Activated CD8-positive, alpha-beta memory T cell treated with anti-CD3 and anti-CD28 coated beads, Interleukin-2, amount 50 U/mL, for 1 hour (primary cell): Measurements from ENCODE around the gene CPXM1.
"Not testable (repeated sequence)": the region's sequence is repeated elsewhere in the genome, so short reads cannot be mapped to it uniquely, and the experiment has no call there.

Source experiments
- DNase-seq: peaks from one replicate; pipeline ENCODE4 v3.0.0-alpha.2; 2020; ENCODE audit errors: extremely low read depth

Gene CPXM1

DNA sequence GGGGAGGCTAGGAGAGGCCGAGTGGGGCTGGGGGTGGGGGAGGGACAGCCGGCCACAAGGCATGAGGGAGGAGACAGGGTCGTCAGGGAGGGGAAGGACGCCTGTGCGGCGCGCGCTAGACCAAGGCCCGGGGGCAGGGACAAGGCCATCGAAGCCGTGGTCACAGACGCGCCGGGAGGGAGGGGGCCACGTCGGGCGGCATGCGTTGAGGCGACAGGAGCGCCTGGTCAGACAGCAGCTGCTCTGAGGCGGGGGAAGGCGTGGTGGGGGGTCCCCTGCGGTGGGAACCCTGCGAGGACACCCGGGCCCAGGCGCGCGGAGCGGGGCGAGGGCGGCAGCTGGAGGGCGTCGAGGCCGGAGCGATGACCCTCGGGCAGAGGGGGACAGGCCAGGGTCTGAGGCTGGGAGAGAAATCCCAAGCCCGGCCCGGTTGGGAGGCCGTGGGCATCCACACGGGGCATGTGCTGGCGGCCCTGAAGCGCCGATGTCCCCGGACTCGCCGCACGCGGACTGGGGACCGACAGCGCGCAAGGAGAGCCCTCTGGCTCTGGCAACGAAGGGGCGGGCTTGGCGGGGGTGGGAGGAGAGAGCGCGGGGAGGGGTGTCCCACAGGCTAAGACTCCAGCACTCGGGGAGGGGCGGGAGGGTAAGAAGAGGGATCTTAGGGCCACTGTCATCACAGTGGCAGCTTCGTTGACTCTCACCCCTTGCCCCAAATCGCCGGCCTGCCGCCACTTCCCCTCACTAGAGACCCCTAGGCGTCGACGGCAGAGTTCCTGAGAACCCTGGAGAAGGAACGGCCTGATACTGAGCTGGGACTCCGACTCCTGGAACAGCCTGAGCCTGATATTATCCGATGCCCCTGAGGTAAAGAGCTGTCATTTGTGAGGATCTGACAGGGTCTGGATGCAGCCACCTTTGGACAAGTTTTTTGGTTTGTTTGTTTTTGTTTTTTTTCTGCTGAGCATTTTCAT, 20.8 kb upstream of the CPXM1 start:
- DNase-seq: no peak

DNA sequence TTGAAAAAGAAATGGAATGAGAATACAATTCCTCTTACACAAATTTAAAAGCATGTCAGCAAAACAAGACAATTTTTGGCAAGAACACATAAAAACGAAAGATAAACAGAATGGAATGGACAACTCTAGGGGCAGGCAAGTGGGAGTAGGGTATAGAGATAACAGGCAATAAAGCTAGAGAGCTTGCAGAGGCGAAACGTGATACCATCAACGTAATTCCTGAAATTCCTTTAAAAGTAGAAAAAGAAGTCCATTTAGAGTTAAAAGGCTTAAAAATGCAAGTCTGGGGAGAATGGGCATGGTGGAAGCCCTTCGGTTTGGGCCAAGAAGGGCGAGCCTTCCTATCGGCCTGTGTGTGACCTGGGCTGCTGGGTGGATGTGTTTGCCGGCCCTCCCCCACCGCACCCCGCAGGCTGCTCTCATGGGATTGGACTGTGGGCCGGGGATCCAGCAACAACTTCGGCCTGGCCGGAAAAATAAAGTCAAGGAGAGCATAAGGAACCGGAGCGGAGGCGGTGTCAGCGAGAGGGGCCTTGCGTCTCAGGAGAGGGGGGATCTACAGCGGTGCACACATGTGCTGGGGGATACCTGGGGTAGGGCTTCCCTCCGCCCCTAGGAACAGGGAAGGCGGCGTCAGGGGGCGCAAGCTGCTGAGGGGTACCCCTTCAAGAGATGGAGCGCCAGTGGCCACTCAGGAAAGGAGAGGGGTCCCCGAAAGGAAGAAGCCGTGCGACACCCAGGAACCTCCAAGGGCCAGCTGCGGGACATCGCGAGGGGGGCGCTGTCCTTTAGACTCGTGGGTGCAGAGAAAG, 19.9 kb upstream of the CPXM1 start:
- no peak for DNase-seq

DNA sequence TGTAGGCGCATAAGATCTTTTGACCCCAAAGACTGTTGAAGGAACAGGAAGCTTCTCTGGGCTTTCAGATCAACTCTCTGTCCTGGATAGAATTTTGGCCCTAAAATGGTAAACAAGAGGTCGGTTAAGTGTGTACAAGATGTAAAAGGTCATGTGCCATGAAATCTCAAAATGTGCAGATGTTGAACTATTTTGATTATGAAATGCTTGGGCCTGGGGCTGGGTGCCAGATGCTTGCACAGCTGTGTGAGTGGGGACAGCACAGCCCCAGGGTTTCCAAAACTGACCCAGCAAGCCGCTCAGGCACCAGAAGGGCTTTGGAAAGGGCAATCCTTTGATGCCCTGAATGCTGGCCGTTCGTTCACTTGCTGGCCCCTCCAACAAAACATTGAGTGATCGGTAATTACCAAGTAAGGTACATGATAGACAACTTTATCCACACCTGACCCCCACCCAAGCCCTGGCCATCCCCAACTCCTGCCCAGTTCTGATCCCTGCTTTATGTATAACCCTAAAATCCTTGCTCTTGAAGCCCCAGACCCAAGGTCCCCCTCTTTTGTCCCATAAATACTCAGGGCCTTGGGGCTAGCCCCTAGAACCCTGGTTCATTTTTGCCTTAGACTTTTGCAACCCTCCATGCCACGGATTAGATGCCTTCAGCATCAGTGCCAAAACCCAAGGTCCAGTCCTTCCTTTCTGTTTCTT, 17.6 kb upstream of the CPXM1 start:
- DNase-seq: no peak

DNA sequence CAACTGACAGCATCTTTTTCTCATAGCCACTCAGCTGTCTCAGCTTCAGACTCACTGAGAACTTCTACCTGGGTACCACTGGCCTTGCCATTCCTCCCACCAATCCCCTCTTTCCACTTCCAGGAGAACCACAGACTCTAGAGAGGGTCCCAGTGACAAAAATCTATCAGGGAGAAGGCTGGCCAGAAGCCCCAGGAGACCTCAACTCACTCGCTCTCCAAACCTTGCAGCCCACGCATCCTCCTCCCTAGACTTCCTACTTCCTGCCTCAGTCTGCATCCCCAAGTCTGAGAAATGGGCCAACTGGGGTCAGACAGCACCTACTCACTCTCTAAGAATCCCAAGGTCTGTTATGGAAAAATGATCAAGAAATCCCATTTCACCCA, 16.9 kb upstream of the CPXM1 start:
- DNase-seq: no peak

DNA sequence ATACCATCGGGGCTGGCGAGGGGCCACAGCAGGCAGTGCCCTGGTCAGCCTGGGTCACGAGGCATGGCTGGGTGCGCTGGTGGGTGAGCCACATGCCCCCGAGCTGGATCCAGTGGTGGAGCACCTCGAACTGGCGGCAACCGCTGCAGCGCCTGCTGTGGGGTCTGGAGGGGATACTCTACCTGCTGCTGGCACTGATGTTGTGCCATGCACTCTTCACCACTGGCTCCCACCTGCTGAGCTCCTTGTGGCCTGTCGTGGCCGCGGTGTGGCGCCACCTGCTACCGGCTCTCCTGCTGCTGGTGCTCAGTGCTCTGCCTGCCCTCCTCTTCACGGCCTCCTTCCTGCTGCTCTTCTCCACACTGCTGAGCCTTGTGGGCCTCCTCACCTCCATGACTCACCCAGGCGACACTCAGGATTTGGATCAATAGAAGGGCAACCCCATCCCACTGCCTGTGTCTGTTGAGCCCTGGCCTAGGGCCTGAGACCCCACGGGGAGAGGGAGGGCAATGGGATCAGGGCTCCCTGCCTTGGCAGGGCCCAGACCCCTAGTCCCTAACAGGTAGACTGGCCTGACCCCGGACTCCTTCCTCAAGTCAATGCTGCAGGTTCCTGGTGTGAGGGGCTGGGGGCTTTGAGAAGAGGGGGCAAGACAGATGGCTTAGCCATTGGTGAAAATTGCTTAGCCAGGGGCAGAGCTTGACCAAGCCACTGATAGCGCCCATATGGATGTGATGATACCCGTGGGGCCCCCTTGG, 16.3 kb upstream of the CPXM1 start:
- no peak for DNase-seq

DNA sequence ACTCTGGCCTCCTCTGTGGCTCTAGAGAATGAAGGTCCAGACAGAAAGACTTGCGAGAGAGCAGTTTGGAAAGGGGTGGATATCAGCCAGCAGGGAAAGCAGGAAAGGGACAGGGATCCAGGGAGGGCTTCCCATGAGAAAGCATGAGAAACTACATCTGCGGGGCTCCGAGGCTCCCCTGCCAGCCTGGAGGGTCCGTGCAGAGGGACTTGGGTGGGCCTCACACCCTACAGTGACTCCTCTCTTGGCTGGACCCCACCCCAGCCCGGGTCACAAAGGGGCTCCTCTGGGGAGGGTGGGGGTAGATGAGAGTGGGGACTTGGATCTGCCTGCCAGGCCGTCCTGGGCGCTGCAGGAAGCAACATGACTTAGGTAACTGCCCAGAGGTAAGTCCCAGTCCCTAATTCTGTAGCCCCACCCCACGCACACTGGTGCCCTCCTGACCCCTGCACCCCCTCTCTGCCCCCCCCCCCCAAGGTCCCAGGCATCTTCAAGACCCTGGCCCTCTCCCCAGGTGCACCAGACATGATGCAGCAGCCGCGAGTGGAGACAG, 15.7 kb upstream of the CPXM1 start, which contains the start of gene TMEM239:
Gene TMEM239, plus strand, starts transcription at position 335 of the 553 bp plus-strand sequence. Its CDS starts 191 bp downstream, at position 526.
- no peak for DNase-seq

DNA sequence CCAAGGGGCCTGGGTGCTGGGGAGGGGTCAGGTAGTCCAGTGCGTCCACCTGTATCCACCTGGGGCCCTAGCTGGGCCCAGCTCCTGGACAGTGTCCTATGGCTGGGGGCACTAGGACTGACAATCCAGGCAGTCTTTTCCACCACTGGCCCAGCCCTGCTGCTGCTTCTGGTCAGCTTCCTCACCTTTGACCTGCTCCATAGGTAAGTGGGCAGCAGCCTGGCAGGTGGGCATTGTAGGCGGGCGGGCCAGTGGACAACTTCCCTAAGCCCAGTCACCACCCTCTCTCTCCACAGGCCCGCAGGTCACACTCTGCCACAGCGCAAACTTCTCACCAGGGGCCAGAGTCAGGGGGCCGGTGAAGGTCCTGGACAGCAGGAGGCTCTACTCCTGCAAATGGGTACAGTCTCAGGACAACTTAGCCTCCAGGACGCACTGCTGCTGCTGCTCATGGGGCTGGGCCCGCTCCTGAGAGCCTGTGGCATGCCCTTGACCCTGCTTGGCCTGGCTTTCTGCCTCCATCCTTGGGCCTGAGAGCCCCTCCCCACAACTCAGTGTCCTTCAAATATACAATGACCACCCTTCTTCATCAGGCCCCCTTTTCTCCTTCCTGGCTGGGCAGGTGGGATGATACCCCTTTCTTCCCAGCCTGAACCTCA, 14.9 kb upstream of the CPXM1 start:
- DNase-seq: no peak

DNA sequence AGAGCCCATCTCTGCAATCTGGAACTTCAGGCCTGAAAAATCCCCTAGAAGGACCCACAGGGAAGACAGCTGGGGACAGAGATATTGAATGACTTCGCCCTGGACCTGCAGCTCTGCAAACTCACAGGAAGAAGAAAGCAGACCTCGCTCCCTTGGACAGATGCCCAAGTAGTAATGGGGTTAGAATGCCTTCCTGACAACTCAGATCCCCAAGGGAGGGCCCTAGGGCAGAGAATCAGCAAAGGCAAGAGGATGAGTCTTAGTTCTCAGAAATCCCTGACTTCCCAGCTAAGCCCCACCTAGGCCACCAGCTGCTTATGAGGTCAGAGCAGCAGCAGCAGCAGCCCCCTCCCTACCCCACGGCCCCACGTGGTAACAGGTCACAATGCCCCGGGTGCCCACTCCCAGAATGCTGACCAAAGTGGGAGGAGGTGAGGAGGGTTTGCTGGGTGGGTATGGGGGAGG, 14.2 kb upstream of the CPXM1 start, which contains the start of gene C20orf141:
Gene C20orf141, plus strand, starts transcription at position 401 of the 465 bp plus-strand sequence. CDS start 198 bp downstream, outside the sequence.
- DNase-seq: no peak

DNA sequence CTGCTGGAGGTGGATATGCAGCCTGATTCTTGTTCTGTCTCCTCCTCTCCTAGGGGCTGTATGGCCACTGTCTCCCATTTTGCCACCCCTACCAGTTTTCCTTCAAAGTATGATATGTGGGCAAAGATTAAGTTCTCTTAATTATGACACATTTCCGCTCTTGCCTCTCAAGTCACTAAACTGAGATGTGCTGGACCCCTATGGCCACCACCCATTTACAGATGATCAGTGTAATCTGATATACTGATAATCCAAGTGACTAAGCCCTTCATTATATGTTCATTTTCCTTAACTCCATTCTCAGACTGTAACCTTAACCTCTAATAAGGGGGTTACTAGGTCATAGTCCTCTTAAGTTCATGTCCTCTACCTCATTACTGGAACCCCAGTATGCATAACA, 13.6 kb upstream of the CPXM1 start:
- DNase-seq: no peak

DNA sequence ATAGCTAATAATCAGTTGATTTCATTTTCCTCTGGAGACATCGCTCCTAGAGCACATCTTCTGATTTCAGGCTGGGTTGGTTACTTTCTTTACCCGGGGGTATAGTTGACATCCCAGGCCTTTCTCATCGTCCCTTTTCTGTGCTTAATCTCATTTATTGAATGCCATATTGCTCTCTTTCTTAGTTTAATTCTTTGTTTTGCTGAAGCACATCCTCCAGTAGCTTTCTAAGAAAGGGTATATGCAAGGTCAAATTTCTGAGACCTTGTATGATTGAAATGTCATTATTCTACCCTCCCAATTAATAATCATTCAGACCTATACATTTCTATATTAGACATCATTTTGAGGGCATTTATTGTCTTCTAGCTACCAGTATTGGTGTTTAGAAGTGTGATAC, 11.8 kb upstream of the CPXM1 start:
- no peak for DNase-seq

DNA sequence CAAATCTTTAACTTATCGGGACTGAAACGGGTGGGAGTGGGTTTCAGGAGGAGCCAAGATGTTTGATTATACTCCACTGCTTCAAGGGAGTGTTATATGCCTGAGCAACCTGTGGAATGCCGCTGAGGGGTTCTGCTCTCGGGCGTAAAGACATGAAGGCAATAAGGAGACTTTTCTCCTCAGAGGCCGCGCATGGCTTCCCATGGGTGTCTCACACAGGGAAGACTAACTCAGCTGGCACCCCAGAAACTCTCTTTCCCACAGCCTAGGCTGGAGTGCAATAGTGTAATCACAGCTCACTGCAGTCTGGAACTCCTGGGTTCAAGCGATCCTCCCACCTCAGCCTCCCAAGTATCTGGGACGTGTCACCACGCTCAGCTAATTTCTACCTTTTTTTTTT, 9.3 kb upstream of the CPXM1 start:
- DNase-seq: no peak

DNA sequence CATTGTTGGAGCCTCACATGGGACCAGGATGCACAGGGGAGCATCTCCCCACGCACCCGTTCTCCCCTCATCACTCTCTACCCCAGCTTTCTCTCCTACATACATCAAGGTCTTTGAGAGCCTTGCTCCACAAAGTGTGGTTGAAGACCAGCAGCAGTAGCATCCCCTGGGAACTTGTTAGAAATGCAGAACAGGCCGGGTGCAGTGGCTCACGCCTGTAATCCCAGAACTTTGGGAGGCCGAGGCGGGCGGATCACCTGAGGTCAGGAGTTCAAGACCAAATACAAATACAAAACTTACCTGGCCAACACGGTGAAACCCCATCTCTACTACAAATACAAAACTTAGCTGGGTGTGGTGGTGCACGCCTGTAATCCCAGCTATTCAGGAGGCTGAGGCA, 7.5 kb upstream of the CPXM1 start:
- DNase-seq: not testable (repeated sequence)

DNA sequence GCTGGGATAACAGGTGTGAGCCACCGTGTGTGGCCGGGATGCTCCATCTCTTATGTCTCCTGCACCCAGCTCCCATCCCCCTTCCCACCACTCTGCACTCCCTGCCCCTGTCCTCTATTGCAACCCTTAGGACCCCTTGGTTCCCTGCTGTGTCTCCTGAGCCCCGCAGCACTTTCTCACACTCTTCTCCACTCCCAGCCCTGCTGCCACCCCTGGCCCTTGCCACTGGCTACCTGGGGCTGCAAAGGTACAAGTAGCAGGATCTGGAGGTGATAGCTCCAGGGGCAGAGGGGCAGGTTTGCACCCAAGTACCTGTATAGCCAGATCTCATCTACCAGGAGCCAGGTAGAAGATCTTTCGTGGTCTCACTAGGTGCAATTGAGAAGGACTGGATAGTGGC, 6.6 kb upstream of the CPXM1 start:
- DNase-seq: no peak

DNA sequence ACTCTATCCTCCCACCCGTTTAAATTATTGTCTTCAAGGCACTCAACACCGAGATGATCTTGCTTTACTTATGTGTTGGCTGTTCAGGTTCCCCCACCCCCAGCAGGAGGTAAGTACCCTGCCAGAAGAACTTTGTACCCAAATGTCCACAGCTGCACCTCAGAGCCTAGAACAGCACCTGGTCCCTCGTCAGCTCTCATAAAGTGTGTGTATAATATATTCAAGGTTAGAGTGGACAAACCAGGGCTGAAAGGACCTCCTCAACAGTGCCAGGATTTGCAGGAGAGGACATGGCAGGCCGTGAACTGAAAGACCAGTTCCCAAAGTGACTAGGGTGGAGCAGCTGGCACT, 5.9 kb upstream of the CPXM1 start:
- DNase-seq: no peak

DNA sequence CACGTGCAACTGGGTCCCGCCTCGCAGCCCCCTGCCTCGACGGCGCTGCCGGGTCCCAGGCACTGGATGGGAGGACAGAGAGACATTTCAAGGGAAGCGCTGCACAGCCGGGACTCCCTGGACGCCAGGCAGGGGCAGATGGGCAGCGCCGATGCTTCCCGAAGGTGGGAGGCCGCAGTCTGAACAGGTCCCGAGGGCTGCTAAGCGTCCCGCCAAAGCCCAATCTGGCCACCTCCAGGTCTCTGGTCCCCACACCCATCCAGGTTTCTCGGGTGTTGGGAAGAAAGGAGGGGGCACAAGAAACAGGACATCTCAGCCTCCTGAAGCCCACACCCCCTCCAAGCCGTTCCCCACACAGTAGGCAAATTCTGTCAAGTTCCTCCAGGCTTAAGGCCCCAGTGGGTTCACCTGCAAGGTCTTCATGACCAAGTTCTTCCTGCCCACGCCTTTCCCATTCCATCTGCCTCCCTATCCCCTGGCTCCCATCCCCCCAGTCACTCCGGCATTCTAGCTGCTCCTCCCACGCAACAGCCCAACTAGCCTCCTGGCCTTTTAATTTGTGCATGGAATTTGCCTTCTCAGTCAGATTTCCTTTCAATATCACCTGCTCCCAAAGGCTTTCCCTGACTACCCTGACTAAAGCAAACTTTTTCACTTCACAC, 5.4 kb upstream of the CPXM1 start:
- DNase-seq: no peak

DNA sequence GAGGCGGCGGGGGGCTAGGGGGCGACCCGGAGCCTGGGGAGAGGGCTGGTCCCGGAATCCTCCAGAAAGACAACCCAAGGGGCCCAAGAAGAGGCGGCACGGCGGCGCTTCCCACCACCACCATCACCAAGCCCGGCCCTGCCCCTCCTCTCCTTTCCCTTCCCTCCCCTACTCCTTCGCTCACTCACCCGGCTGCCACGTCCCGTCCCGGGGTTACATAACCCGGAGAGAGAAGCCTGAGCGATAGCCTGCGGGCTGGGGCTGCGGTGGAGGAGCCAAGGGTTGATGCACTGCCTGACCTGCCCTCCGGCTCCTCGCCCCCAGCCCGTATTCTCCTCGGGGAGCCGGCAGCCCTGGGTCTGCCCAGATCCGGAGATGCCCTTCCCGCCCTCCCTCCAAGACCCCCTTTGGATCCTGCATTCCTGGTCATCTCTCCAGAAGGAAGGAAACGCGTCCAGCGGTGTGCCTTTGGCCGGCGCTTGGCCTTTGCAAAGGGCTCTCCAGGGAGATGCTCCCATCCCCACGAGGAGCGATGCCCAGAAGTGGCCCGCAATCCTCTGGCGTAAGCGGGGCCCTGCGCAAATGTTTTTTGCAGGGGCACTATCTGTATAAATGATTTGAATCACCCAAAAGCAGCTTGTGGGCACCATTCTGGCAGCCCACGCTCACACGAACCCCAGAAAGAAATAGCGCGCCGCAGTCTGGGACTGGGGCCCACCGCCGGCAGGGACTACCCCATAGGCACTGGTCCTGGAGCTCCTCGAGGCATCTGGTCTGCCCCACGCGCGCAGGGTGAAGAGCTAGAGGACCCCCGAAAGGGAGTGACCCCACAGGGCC, 4.6 kb upstream of the CPXM1 start:
- no peak for DNase-seq

DNA sequence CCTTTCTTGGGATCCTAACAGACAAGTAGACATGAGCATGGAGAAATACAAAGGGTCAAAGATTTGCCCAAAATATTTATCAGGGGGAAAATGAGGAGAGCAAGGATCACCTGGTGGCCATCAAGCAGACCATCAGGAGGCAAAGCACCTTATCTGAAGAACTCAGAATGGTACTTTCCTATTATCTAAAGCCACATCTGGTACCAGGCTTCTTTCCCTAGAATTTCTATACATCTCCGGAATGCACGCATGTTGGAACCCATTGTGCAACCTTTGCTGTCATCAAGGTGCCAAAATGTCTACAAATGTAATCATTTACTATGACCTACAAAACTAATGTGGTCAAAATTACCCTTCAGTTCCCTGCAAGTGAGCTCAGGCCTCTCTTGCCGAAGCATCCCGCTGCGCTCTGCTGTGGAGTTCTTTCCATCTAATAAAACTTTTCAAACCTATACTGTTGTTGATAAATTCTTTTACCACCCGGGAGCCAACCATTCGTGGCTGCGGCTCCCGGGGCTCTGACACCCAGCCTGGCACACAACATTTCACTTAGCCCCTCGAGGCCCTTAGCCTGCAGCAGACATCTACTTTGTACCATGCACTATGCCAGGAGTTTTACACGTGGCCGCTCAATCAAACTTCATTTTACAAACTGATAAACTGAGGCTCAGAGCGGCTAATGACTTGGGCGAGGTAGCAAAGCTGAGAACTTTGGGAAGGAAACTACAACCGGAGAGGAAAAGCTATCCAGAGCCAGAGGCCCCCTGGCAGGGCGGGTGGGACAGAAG, 3.8 kb upstream of the CPXM1 start:
- DNase-seq: no peak

DNA sequence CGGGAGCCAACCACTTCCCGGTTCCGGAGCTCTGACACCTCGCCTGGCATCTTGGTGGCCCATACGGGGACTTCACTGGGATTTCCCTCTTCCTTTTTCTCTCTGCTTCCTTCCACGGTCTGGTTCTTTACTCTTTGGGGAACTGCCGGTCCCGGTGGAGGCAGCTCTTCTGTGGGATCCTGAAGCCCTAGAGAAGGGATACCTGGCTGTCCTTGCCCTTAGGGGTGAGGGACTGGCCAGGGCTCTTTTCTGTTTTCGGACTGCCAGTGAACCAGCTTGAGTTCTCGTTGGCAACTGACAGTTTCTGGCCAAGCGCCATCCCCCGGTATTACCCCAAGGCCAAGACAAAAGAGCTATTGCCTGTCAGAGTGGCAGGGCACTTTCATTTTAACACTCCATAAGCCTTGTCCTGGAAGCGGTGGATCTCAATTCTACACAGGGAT, 880 bp upstream of the CPXM1 start:
- no peak for DNase-seq
